Posterior cingulate gyrus (tissue), 11 donors: ENCODE measurements around the gene CT47C1.
A peak's percentile ranks its signal among the peaks of the same experiment; 100 is the strongest.
"Not testable (repeated sequence)": the region's sequence is repeated elsewhere in the genome, so short reads cannot be mapped to it uniquely, and the experiment has no call there.

Experiments used
- DNase-seq, 10 donors: peaks; one replicate each; pipeline versions ENCODE4 v3.0.0 to v3.0.0-alpha.2; 2020 to 2021; ENCODE audit warnings: mixed read lengths in 3 of 10
- intact Hi-C: fragments of 100-400 bp; cut with DNase I; formaldehyde crosslinking; loops from one replicate; pipeline ENCODE4 v1.15.1; 2023

CT47C1 gene

GRCh38 chrX:119072744-119073143, at the start of gene CT47C1:
TSS of gene CT47C1 (plus strand) at chrX:119072993. CDS start at chrX:119073226, 233 bp downstream.
- no peak for DNase-seq
- intact Hi-C loops = no loop called here

GRCh38 chrX:119025900-119026299, 46.9 kb upstream of the CT47C1 start:
- intact Hi-C loops = no loop called here
- DNase-seq = peak in 1 of 10 donors; percentile 64

GRCh38 chrX:119026344-119026743, 46.4 kb upstream of the CT47C1 start:
- DNase-seq, intact Hi-C loops: not testable (repeated sequence)

- peak in 1 of 10 donors; percentile 59 for DNase-seq
- intact Hi-C loops = not testable (repeated sequence)
Measured at GRCh38 chrX:119027960-119028732, 44.6 kb upstream of the CT47C1 start.

- no peak for DNase-seq
- intact Hi-C loops = no loop called here
Measured at GRCh38 chrX:119028733-119029330, 44.0 kb upstream of the CT47C1 start.

- peak in 1 of 10 donors; percentile 71 for DNase-seq
- intact Hi-C loops = not testable (repeated sequence)
Measured at GRCh38 chrX:119029656-119030055, 43.1 kb upstream of the CT47C1 start.

- no peak for DNase-seq
- intact Hi-C loops = no loop called here
Measured at GRCh38 chrX:119030990-119031389, 41.8 kb upstream of the CT47C1 start.

GRCh38 chrX:119036107-119037029, 36.4 kb upstream of the CT47C1 start:
- intact Hi-C loops = no loop called here
- DNase-seq = no peak

- DNase-seq = no peak
- intact Hi-C loops = no loop called here
Measured at GRCh38 chrX:119040432-119040831, 32.4 kb upstream of the CT47C1 start.

- no peak for DNase-seq
- intact Hi-C loops = no loop called here
Measured at GRCh38 chrX:119041175-119041574, 31.6 kb upstream of the CT47C1 start.

- no peak for DNase-seq
- intact Hi-C loops = no loop called here
Measured at GRCh38 chrX:119042040-119042439, 30.8 kb upstream of the CT47C1 start.

- DNase-seq = no peak
- intact Hi-C loops = no loop called here
Measured at GRCh38 chrX:119042996-119043395, 29.8 kb upstream of the CT47C1 start.

- intact Hi-C loops = no loop called here
- no peak for DNase-seq
Measured at GRCh38 chrX:119045884-119046283, 26.9 kb upstream of the CT47C1 start.

- DNase-seq = peak in 1 of 10 donors; percentile 58
- intact Hi-C loops = no loop called here
Measured at GRCh38 chrX:119055687-119056086, 17.1 kb upstream of the CT47C1 start.

- DNase-seq = no peak
- intact Hi-C loops = no loop called here
Measured at GRCh38 chrX:119062750-119063374, 9.9 kb upstream of the CT47C1 start.

GRCh38 chrX:119063428-119063827, 9.4 kb upstream of the CT47C1 start:
- DNase-seq = no peak
- intact Hi-C loops = no loop called here

- peak in 7 of 10 donors; percentile 29 to 91 (median 54) for DNase-seq
- intact Hi-C loops = loop anchor here (2.0 kb wide), 2 partner anchors 220 to 228 kb away; no protein-coding TSS in a partner anchor
Measured at GRCh38 chrX:119067023-119067739, 5.6 kb upstream of the CT47C1 start.

GRCh38 chrX:119069128-119069527, 3.7 kb upstream of the CT47C1 start:
- no peak for DNase-seq
- intact Hi-C loops = no loop called here

GRCh38 chrX:119069762-119070161, 3.0 kb upstream of the CT47C1 start:
- DNase-seq = no peak
- intact Hi-C loops = no loop called here

GRCh38 chrX:119071381-119071780, 1.4 kb upstream of the CT47C1 start:
- intact Hi-C loops = no loop called here
- no peak for DNase-seq
